HepG2 (cell line): ENCODE results near the gene ARHGAP30. TPM values are rescaled to one million over a fixed set of nuclear protein-coding genes. Genes with fewer than 3 reads are reported as not detected.

Experiments used
- AKNA ChIP-seq: sonication (generic); formaldehyde crosslinking; IDR thresholded peaks from 2 replicates; pipeline ENCODE4 v1.4.0; 2020; ENCODE audit warnings: missing genetic modification reagents, borderline replicate concordance
- ATF3 ChIP-seq: sonication (generic); formaldehyde crosslinking; IDR thresholded peaks from 2 replicates; pipeline ENCODE4 v1.4.0; 2020; ENCODE audit warnings: missing genetic modification reagents
- ATF7 ChIP-seq, 2 experiments: fragments of 450-650 bp in 1 of 2; sonication (generic) in 1 of 2; formaldehyde crosslinking in 1 of 2; IDR thresholded peaks; 2 replicates each; pipeline versions ENCODE4 v1.4.0 to v1.6.1; 2016 to 2020; ENCODE audit warnings: antibody characterized with exemption in 1 of 2, mild to moderate bottlenecking in 1 of 2, missing genetic modification reagents in 1 of 2
- CREB1 ChIP-seq, 2 experiments: fragments of 450-650 bp in 1 of 2; IDR thresholded peaks; 2 replicates each; pipeline ENCODE4 v1.6.1; 2016 to 2017; ENCODE audit warnings: control low read depth in 1 of 2, mild to moderate bottlenecking in 1 of 2, missing compliant biosample characterization in 1 of 2, missing genetic modification characterization in 1 of 2
- FOSL2 ChIP-seq: sonication (generic); formaldehyde crosslinking; IDR thresholded peaks from 2 replicates; pipeline ENCODE4 v1.4.0; 2020; ENCODE audit warnings: missing genetic modification reagents
- NFE2 ChIP-seq: sonication (generic); formaldehyde crosslinking; IDR thresholded peaks from 2 replicates; pipeline ENCODE4 v1.4.0; 2020; ENCODE audit warnings: missing genetic modification reagents
- NR2F1 ChIP-seq, 2 experiments: fragments of 450-650 bp in 1 of 2; formaldehyde crosslinking in 1 of 2; IDR thresholded peaks; 2 replicates each; pipeline versions ENCODE4 v1.5.0 to v1.6.1; 2016 to 2020; ENCODE audit warnings: mild to moderate bottlenecking in 1 of 2, missing compliant biosample characterization in 1 of 2, missing genetic modification reagents in 1 of 2, moderate library complexity in 1 of 2
- SAP130 ChIP-seq: IDR thresholded peaks from 2 replicates; pipeline ENCODE4 v1.6.1; 2016; ENCODE audit warnings: low read depth
- TGIF2 ChIP-seq: IDR thresholded peaks from 2 replicates; pipeline ENCODE4 v1.6.1; 2016; ENCODE audit warnings: control low read depth, missing compliant biosample characterization
- ZHX1 ChIP-seq: sonication (generic); formaldehyde crosslinking; IDR thresholded peaks from 2 replicates; pipeline ENCODE4 v1.8.1; 2022; ENCODE audit warnings: low read depth, mild to moderate bottlenecking, missing genetic modification reagents
- ZNF121 ChIP-seq: sonication (generic); formaldehyde crosslinking; IDR thresholded peaks from 2 replicates; pipeline ENCODE4 v1.5.0; 2020; ENCODE audit warnings: mild to moderate bottlenecking, missing genetic modification reagents
- ZNF281 ChIP-seq: sonication (generic); formaldehyde crosslinking; IDR thresholded peaks from 2 replicates; pipeline ENCODE4 v1.4.0; 2020; ENCODE audit warnings: missing genetic modification reagents, borderline replicate concordance
- ZNF713 ChIP-seq: sonication (generic); formaldehyde crosslinking; IDR thresholded peaks from 2 replicates; pipeline ENCODE4 v1.4.0; 2020; ENCODE audit warnings: mild to moderate bottlenecking, missing genetic modification reagents
- ZSCAN22 ChIP-seq: sonication (generic); formaldehyde crosslinking; IDR thresholded peaks from 2 replicates; pipeline ENCODE4 v1.4.0; 2020; ENCODE audit warnings: mild to moderate bottlenecking, missing genetic modification reagents
- polyA plus RNA-seq, 8 experiments: library from polyadenylated mRNA; depleted of rRNA in 3 of 8; stranded (reverse) in 7 of 8; unstranded in 1 of 8; fragments of >200 nt; fragmentation: Illumina TruSeq in 4 of 8; extraction: Trizol in 4 of 8; gene quantifications; 2 replicates each; pipeline versions ENCODE4 v1.2.1 to v1.2.3, GENCODE V29; 2011 to 2016; ENCODE audit warnings: low read depth in 4 of 8, missing spikeins in 1 of 8, mixed read lengths in 1 of 8; ENCODE audit not compliant: insufficient read depth in 1 of 8
- total RNA-seq, 5 experiments: library from RNA; depleted of rRNA; stranded (reverse); fragments of >200 nt; fragmentation: Illumina TruSeq; extraction: Trizol; gene quantifications; 2 replicates each; pipeline ENCODE4 v1.2.3, GENCODE V29; 2016; ENCODE audit warnings: low read depth in 1 of 5

Gene ARHGAP30
- total and polyA plus RNA-seq, 2 of the 13 experiments (the other 11 are each of a cell fraction or from before 2014, with no cell fraction given), result 0.13 to 0.20 TPM

- peak; percentile 79 for TF ChIP-seq ZSCAN22
- peak; percentile 89 for TF ChIP-seq FOSL2 (CRISPR knock-in tag)
- no peak for TF ChIP-seq AKNA (CRISPR knock-in tag)
- TF ChIP-seq ATF7 (IDR thresholded peaks at IDR 0.05), result peak; percentile 96
- 0 out of 2 replicates have a peak, but pooled peaks have one; percentile 46 for TF ChIP-seq ATF7 (CRISPR knock-in tag; IDR thresholded peaks at IDR 0.05)
- TF ChIP-seq ATF3 (CRISPR knock-in tag), result peak; percentile 62; the same call in 1 of the 2 replicates
- peak; percentile 34; the same call in 1 of the 2 replicates for TF ChIP-seq ZNF281 (CRISPR knock-in tag)
- 0 out of 2 replicates have a peak, but pooled peaks have one; percentile 26 for TF ChIP-seq TGIF2 (CRISPR knock-in tag)
- TF ChIP-seq NFE2 (CRISPR knock-in tag), result no peak
- 0 out of 4 replicates have a peak, but pooled peaks of 1 of the 2 experiments have one; percentile 31 for TF ChIP-seq NR2F1 (CRISPR knock-in tag; IDR thresholded peaks at IDR 0.05)
- TF ChIP-seq ZNF713, result no peak
- TF ChIP-seq SAP130 (CRISPR knock-in tag), result 0 out of 2 replicates have a peak, but pooled peaks have one; percentile 27
- TF ChIP-seq ZNF121 (CRISPR knock-in tag), result peak; percentile 92
- TF ChIP-seq CREB1 (IDR thresholded peaks at IDR 0.05), result peak; percentile 90
- peak; percentile 88 for TF ChIP-seq CREB1 (CRISPR knock-in tag; IDR thresholded peaks at IDR 0.05)
- peak; percentile 73; the same call in 1 of the 2 replicates for TF ChIP-seq ZHX1 (CRISPR knock-in tag)
These were observed 13.5 kb upstream of the ARHGAP30 start (continued) for GRCh38 chr1:161082996-161083747.
